WTC11 (cell line): Measurements from ENCODE around the gene PLCXD1. TPM values are rescaled to one million over a fixed set of nuclear protein-coding genes. Genes with fewer than 3 reads are reported as not detected.
A peak's percentile ranks its signal among the peaks of the same experiment; 100 is the strongest.

Experiments
- ATAC-seq: fragments of 200-7000 bp; cut with Tn5 transposase; 2 replicates; pipeline ENCODE4 v1.10.0; 2021; ENCODE audit warnings: mild to moderate bottlenecking, moderate library complexity
- Bru-seq: library from RNA; stranded (reverse); fragments of 400-500 nt; gene quantifications from one replicate; lab custom pipeline; 2021; lab: Mats Ljungman, UMichigan
- CTCF ChIA-PET: fragments of 300-600 bp; sonication (Branson Sonifier 250); formaldehyde crosslinking; loops from one replicate; lab custom pipeline; 2021; ENCODE audit warnings: antibody characterized with exemption; lab: Charles Lee
- POLR2A ChIA-PET: fragments of 350-600 bp; sonication (Branson Sonifier 250); formaldehyde crosslinking; loops from one replicate; lab custom pipeline; 2021; ENCODE audit warnings: antibody characterized with exemption; lab: Charles Lee
- DNase-seq: peaks from one replicate; pipeline ENCODE4 v3.0.0; 2021; ENCODE audit warnings: low spot score
- H3K27ac Mint-ChIP-seq: 2 replicates; pipeline ENCODE4 v1.8.0; 2021; ENCODE audit warnings: mixed read lengths
- H3K27me3 Mint-ChIP-seq: 2 replicates; pipeline ENCODE4 v1.8.0; 2021; ENCODE audit warnings: low read depth, mild to moderate bottlenecking, moderate library complexity, mixed read lengths
- H3K36me3 Mint-ChIP-seq: 2 replicates; pipeline ENCODE4 v1.8.0; 2021; ENCODE audit warnings: mixed read lengths
- H3K4me1 Mint-ChIP-seq: 2 replicates; pipeline ENCODE4 v1.8.0; 2022; ENCODE audit warnings: mixed read lengths
- H3K4me3 Mint-ChIP-seq: 2 replicates; pipeline ENCODE4 v1.8.0; 2021; ENCODE audit warnings: mild to moderate bottlenecking, moderate library complexity, mixed read lengths
- H3K9me3 Mint-ChIP-seq: 2 replicates; pipeline ENCODE4 v1.8.0; 2021; ENCODE audit warnings: mixed read lengths
- CBFB ChIP-seq: sonication (generic); formaldehyde crosslinking; IDR thresholded peaks from 2 replicates; pipeline ENCODE4 v1.8.1; 2022; ENCODE audit warnings: mild to moderate bottlenecking, low read depth, missing genetic modification reagents
- CDX4 ChIP-seq: fragments of 250-450 bp; sonication (Bioruptor Pico); IDR thresholded peaks from 2 replicates; pipeline ENCODE4 v1.9.0; 2021; ENCODE audit warnings: moderate library complexity, mild to moderate bottlenecking, inconsistent platforms, borderline replicate concordance
- CREB1 ChIP-seq: sonication (generic); formaldehyde crosslinking; IDR thresholded peaks from 2 replicates; pipeline ENCODE4 v1.8.0; 2023; ENCODE audit warnings: mild to moderate bottlenecking, missing genetic modification reagents
- E2F1 ChIP-seq: sonication (generic); formaldehyde crosslinking; IDR thresholded peaks from 2 replicates; pipeline ENCODE4 v1.8.0; 2022; ENCODE audit warnings: mild to moderate bottlenecking, missing genetic modification reagents
- ELF4 ChIP-seq: sonication (generic); formaldehyde crosslinking; IDR thresholded peaks from 2 replicates; pipeline ENCODE4 v1.8.1; 2022; ENCODE audit warnings: low read depth, mild to moderate bottlenecking, moderate library complexity, missing genetic modification reagents
- FOXK1 ChIP-seq: sonication (generic); formaldehyde crosslinking; IDR thresholded peaks from 2 replicates; pipeline ENCODE4 v1.8.0; 2022; ENCODE audit warnings: mild to moderate bottlenecking, moderate library complexity, missing genetic modification reagents
- GABPB1 ChIP-seq: sonication (generic); formaldehyde crosslinking; IDR thresholded peaks from 2 replicates; pipeline ENCODE4 v1.8.1; 2023; ENCODE audit warnings: mild to moderate bottlenecking, missing genetic modification reagents
- IRF2 ChIP-seq: sonication (generic); formaldehyde crosslinking; IDR thresholded peaks from 2 replicates; pipeline ENCODE4 v1.8.0; 2022; ENCODE audit warnings: low read depth, missing genetic modification reagents, borderline replicate concordance
- NFE2L1 ChIP-seq: sonication (generic); formaldehyde crosslinking; IDR thresholded peaks from 2 replicates; pipeline ENCODE4 v1.8.1; 2023; ENCODE audit warnings: missing genetic modification reagents
- PRRX2 ChIP-seq: fragments of 250-450 bp; sonication (Bioruptor Pico); IDR thresholded peaks from 2 replicates; pipeline ENCODE4 v1.8.0; 2021; ENCODE audit warnings: mild to moderate bottlenecking
- SOX15 ChIP-seq: fragments of 250-450 bp; sonication (Bioruptor Pico); IDR thresholded peaks from 2 replicates; pipeline ENCODE4 v1.9.0; 2021; ENCODE audit warnings: mild to moderate bottlenecking
- SP1 ChIP-seq: sonication (generic); formaldehyde crosslinking; conservative IDR thresholded peaks from 2 replicates; pipeline ENCODE4 v1.8.1; 2022; ENCODE audit warnings: missing genetic modification reagents
- ZMAT4 ChIP-seq: fragments of 250-450 bp; sonication (Bioruptor Pico); IDR thresholded peaks from 2 replicates; pipeline ENCODE4 v1.9.0; 2021; ENCODE audit warnings: mild to moderate bottlenecking
- ZNF121 ChIP-seq: sonication (generic); formaldehyde crosslinking; IDR thresholded peaks from 2 replicates; pipeline ENCODE4 v1.8.0; 2023; ENCODE audit warnings: missing genetic modification reagents
- ZNF396 ChIP-seq: fragments of 250-450 bp; sonication (Bioruptor Pico); IDR thresholded peaks from 2 replicates; pipeline ENCODE4 v1.8.0; 2021; ENCODE audit warnings: mild to moderate bottlenecking, moderate library complexity, borderline replicate concordance
- ZNF416 ChIP-seq: fragments of 250-450 bp; sonication (Bioruptor Pico); IDR thresholded peaks from 2 replicates; pipeline ENCODE4 v1.9.0; 2021; ENCODE audit warnings: mild to moderate bottlenecking, inconsistent platforms
- ZNF532 ChIP-seq: fragments of 250-450 bp; sonication (Bioruptor Pico); IDR thresholded peaks from 2 replicates; pipeline ENCODE4 v1.9.0; 2021; ENCODE audit warnings: mild to moderate bottlenecking, borderline replicate concordance
- long read RNA-seq, 3 experiments: library from RNA in 1 of 3; library from capped mRNA in 1 of 3; library from polyadenylated mRNA in 1 of 3; unstranded in 2 of 3; stranded (forward) in 1 of 3; transcript quantifications; one replicate each; pipeline ENCODE4 v2.0.0, GENCODE V29; 2021
- total RNA-seq: library from RNA; stranded (reverse); gene quantifications from 3 replicates; pipeline ENCODE4 v1.2.3, GENCODE V29; 2021
- TF ChIP-seq, protein P1 (sequence below): fragments of 250-450 bp; sonication (Bioruptor Pico); IDR thresholded peaks from 2 replicates; pipeline ENCODE4 v1.9.0; 2021; ENCODE audit warnings: mild to moderate bottlenecking
- TF ChIP-seq, protein P2 (sequence below): fragments of 250-450 bp; sonication (Bioruptor Pico); IDR thresholded peaks from 2 replicates; pipeline ENCODE4 v2.1.2; 2022; ENCODE audit warnings: mild to moderate bottlenecking, moderate library complexity
- TF ChIP-seq, protein P3 (sequence below): fragments of 200-600 bp; IDR thresholded peaks from 2 replicates; pipeline ENCODE4 v1.8.0; 2022; ENCODE audit warnings: antibody characterized with exemption
- TF ChIP-seq, protein P4 (sequence below): sonication (generic); formaldehyde crosslinking; IDR thresholded peaks from 2 replicates; pipeline ENCODE4 v1.8.0; 2022; ENCODE audit warnings: mild to moderate bottlenecking, missing genetic modification reagents

PLCXD1 gene, protein sequence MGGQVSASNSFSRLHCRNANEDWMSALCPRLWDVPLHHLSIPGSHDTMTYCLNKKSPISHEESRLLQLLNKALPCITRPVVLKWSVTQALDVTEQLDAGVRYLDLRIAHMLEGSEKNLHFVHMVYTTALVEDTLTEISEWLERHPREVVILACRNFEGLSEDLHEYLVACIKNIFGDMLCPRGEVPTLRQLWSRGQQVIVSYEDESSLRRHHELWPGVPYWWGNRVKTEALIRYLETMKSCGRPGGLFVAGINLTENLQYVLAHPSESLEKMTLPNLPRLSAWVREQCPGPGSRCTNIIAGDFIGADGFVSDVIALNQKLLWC
- total RNA-seq = 131 to 155 TPM (median 150 TPM) in 3 replicates
- Bru-seq, nascent RNA = percentile 71 among the genes with signal in this experiment
- long read RNA-seq, experiment 1, full-length matches to known transcripts = 31 of 110 reads
- long read RNA-seq, experiment 1, partial matches to known transcripts = 24 of 110 reads
- long read RNA-seq, experiment 1, other reads (novel, unspliced or antisense) = 55 of 110 reads
- long read RNA-seq, experiment 2, partial matches to known transcripts = 3 of 75 reads
- long read RNA-seq, experiment 2, other reads (novel, unspliced or antisense) = 72 of 75 reads
- long read RNA-seq, experiment 3, full-length matches to known transcripts = 6 of 38 reads
- long read RNA-seq, experiment 3, partial matches to known transcripts = 17 of 38 reads
- long read RNA-seq, experiment 3, other reads (novel, unspliced or antisense) = 15 of 38 reads

DNA sequence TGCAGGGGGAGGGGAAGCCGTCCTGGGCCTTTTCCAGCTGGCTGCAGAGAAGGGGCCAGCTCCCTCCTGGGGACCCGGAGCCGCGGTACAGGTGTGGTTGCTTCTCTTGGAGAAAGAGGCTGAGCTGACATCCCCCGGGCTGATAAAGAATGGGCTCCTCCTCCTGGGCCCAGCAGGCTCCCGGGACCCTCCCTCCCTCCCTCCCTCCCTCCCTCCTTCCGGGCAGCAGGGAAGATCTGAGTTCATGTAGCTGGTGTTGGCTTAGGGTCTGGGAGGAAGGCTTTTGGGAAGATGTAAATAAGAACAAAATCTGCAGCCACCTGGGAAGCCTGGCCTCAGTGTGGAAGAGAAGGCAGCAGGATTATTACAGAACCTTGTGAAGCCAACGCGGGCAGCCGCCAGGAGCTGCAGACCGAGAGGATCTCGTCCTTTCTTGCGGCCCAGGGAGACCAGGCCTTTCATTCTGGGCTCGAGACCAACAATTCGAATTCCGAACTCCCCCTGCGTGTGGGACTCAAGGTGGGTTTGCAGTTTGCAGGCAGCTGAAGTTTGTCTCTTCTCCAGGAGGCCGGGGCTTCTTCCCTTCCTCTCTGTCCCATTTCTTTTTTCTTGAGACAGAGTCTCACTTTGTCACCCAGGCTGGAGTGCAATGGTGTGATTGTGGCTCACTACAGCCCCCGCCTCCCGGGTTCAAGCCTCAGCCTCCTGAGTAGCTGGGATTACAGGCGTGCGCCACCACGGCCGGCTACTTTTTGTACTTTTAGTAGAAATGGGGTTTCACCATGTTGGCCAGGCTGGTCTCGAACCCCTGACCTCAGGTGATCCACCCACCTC lies at the start of gene PLCXD1:
Gene PLCXD1, plus strand, starts transcription at position 216 of the 834 bp plus-strand sequence. CDS start 2,807 bp downstream, outside the sequence.
- H3K4me3 Mint-ChIP-seq = peak within 1 kb of the TSS; percentile 91
- H3K4me1 Mint-ChIP-seq = peaks cover 35% of the 10 kb centered on the region
- DNase-seq = peak; percentile 90
- peak; percentile 65 for ATAC-seq
- peaks cover 38% of the 10 kb centered on the region for H3K36me3 Mint-ChIP-seq
- ChIA-PET POLR2A (no interaction called here), CTCF (no interaction called here)
- H3K9me3 Mint-ChIP-seq = 0 out of 2 replicates have a peak, but pooled peaks cover 6% of the 10 kb centered on the region
- H3K27me3 Mint-ChIP-seq = no peaks in the 10 kb centered on the region
- peak within 1 kb of the TSS; percentile 97 for H3K27ac Mint-ChIP-seq
- TF ChIP-seq ZMAT4 = no peak
- no peak for TF ChIP-seq ELF4
- TF ChIP-seq CREB1 (CRISPR knock-in tag) = no peak
- TF ChIP-seq, protein P1, sequence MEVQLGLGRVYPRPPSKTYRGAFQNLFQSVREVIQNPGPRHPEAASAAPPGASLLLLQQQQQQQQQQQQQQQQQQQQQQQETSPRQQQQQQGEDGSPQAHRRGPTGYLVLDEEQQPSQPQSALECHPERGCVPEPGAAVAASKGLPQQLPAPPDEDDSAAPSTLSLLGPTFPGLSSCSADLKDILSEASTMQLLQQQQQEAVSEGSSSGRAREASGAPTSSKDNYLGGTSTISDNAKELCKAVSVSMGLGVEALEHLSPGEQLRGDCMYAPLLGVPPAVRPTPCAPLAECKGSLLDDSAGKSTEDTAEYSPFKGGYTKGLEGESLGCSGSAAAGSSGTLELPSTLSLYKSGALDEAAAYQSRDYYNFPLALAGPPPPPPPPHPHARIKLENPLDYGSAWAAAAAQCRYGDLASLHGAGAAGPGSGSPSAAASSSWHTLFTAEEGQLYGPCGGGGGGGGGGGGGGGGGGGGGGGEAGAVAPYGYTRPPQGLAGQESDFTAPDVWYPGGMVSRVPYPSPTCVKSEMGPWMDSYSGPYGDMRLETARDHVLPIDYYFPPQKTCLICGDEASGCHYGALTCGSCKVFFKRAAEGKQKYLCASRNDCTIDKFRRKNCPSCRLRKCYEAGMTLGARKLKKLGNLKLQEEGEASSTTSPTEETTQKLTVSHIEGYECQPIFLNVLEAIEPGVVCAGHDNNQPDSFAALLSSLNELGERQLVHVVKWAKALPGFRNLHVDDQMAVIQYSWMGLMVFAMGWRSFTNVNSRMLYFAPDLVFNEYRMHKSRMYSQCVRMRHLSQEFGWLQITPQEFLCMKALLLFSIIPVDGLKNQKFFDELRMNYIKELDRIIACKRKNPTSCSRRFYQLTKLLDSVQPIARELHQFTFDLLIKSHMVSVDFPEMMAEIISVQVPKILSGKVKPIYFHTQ (CRISPR knock-in tag) = no peak
- no peak for TF ChIP-seq CDX4 (CRISPR knock-in tag)
- TF ChIP-seq SP1 (CRISPR knock-in tag) = peak; percentile 35; the same call in 1 of the 2 replicates
- no peak for TF ChIP-seq IRF2 (CRISPR knock-in tag)
- TF ChIP-seq PRRX2 = no peak
- no peak for TF ChIP-seq ZNF396 (CRISPR knock-in tag)
- no peak for TF ChIP-seq GABPB1 (CRISPR knock-in tag)
- no peak for TF ChIP-seq SOX15 (CRISPR knock-in tag)
- no peak for TF ChIP-seq ZNF416 (CRISPR knock-in tag)
- TF ChIP-seq ZNF121 = no peak
- no peak for TF ChIP-seq ZNF532
- TF ChIP-seq, protein P2, sequence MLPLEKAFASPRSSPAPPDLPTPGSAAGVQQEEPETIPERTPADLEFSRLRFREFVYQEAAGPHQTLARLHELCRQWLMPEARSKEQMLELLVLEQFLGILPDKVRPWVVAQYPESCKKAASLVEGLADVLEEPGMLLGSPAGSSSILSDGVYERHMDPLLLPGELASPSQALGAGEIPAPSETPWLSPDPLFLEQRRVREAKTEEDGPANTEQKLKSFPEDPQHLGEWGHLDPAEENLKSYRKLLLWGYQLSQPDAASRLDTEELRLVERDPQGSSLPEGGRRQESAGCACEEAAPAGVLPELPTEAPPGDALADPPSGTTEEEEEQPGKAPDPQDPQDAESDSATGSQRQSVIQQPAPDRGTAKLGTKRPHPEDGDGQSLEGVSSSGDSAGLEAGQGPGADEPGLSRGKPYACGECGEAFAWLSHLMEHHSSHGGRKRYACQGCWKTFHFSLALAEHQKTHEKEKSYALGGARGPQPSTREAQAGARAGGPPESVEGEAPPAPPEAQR (CRISPR knock-in tag) = no peak
- no peak for TF ChIP-seq E2F1 (CRISPR knock-in tag)
- TF ChIP-seq FOXK1 (CRISPR knock-in tag) = peak; percentile 60; the same call in 1 of the 2 replicates
- TF ChIP-seq CBFB (CRISPR knock-in tag) = no peak
- TF ChIP-seq, protein P3, sequence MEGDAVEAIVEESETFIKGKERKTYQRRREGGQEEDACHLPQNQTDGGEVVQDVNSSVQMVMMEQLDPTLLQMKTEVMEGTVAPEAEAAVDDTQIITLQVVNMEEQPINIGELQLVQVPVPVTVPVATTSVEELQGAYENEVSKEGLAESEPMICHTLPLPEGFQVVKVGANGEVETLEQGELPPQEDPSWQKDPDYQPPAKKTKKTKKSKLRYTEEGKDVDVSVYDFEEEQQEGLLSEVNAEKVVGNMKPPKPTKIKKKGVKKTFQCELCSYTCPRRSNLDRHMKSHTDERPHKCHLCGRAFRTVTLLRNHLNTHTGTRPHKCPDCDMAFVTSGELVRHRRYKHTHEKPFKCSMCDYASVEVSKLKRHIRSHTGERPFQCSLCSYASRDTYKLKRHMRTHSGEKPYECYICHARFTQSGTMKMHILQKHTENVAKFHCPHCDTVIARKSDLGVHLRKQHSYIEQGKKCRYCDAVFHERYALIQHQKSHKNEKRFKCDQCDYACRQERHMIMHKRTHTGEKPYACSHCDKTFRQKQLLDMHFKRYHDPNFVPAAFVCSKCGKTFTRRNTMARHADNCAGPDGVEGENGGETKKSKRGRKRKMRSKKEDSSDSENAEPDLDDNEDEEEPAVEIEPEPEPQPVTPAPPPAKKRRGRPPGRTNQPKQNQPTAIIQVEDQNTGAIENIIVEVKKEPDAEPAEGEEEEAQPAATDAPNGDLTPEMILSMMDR = no peak
- no peak for TF ChIP-seq NFE2L1
- TF ChIP-seq, protein P4, sequence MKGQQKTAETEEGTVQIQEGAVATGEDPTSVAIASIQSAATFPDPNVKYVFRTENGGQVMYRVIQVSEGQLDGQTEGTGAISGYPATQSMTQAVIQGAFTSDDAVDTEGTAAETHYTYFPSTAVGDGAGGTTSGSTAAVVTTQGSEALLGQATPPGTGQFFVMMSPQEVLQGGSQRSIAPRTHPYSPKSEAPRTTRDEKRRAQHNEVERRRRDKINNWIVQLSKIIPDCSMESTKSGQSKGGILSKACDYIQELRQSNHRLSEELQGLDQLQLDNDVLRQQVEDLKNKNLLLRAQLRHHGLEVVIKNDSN (CRISPR knock-in tag) = peak; percentile 11; the same call in 1 of the 2 replicates
